ENCODE measurements around the gene PPP1R8.

- TF ChIP-seq EZH2 (IDR thresholded peaks at IDR 0.05; ENCODE audit: low read length, missing control alignments): no peak
- TF ChIP-seq CTCF (conservative IDR thresholded peaks at IDR 0.05 in 1 of 2, IDR thresholded peaks at IDR 0.05 in 1 of 2; ENCODE audit: low read depth in 1 of 2, low read length in 2 of 2): no peak
These were observed 47.6 kb upstream of the PPP1R8 start for GRCh38 chr1:27782950-27783349.
